BJ (cell line): ENCODE results near the gene PAF1. TPM values are rescaled to one million over a fixed set of nuclear protein-coding genes. Genes with fewer than 3 reads are reported as not detected.

Experiments used
- CTCF ChIA-PET: fragments of 350-600 bp; formaldehyde crosslinking; extraction: SDS; loops from one replicate; lab custom pipeline; 2021; ENCODE audit warnings: antibody characterized with exemption, inconsistent platforms; lab: Yijun Ruan, JAX
- POLR2A ChIA-PET: fragments of 300-600 bp; sonication (Branson Sonifier 250); formaldehyde crosslinking; extraction: SDS; loops from one replicate; lab custom pipeline; 2021; ENCODE audit warnings: antibody characterized with exemption; lab: Charles Lee
- DNase-seq: peaks from one replicate; pipeline ENCODE4 v3.0.0-alpha.2; 2011; ENCODE audit warnings: low read depth
- H3K27me3 ChIP-seq: 2 replicates; pipeline ENCODE4 v1.6.0; 2011; ENCODE audit warnings: low read length; ENCODE audit not compliant: control insufficient read depth, insufficient read depth
- H3K36me3 ChIP-seq: 2 replicates; pipeline ENCODE4 v1.5.1; 2011; ENCODE audit warnings: low read length; ENCODE audit not compliant: control insufficient read depth, insufficient read depth
- H3K4me3 ChIP-seq: 2 replicates; pipeline ENCODE4 v1.5.1; 2011; ENCODE audit warnings: low read depth, mild to moderate bottlenecking, control low read depth, low read length
- CTCF ChIP-seq: IDR thresholded peaks from 2 replicates; pipeline ENCODE4 v1.5.1; 2011; ENCODE audit warnings: low read depth, mild to moderate bottlenecking, control low read depth, inconsistent platforms, low read length, moderate library complexity; ENCODE audit not compliant: insufficient read depth
- polyA plus RNA-seq: library from polyadenylated mRNA; depleted of rRNA; stranded (reverse); fragments of >200 nt; gene quantifications from 2 replicates; pipeline ENCODE4 v1.2.3, GENCODE V29; 2011

Gene PAF1
- polyA plus RNA-seq, 1 experiment = 50.2 TPM

GRCh38 chr19:39407410-39407659, 16.4 kb upstream of the PAF1 start:
- Histone ChIP-seq H3K36me3 (peaks cover 10% of the 10 kb centered on the region), H3K4me3 (peak overlapping the region; percentile 86), H3K27me3 (no peaks in the 10 kb centered on the region)
- DNase-seq = no peak
- POLR2A ChIA-PET = no interaction called here
- CTCF ChIA-PET = interaction anchor here (3.7 kb wide), 1 partner anchor 10 kb away, joined by 48 read pairs; no protein-coding TSS in a partner anchor
- TF ChIP-seq CTCF = no peak

DNA sequence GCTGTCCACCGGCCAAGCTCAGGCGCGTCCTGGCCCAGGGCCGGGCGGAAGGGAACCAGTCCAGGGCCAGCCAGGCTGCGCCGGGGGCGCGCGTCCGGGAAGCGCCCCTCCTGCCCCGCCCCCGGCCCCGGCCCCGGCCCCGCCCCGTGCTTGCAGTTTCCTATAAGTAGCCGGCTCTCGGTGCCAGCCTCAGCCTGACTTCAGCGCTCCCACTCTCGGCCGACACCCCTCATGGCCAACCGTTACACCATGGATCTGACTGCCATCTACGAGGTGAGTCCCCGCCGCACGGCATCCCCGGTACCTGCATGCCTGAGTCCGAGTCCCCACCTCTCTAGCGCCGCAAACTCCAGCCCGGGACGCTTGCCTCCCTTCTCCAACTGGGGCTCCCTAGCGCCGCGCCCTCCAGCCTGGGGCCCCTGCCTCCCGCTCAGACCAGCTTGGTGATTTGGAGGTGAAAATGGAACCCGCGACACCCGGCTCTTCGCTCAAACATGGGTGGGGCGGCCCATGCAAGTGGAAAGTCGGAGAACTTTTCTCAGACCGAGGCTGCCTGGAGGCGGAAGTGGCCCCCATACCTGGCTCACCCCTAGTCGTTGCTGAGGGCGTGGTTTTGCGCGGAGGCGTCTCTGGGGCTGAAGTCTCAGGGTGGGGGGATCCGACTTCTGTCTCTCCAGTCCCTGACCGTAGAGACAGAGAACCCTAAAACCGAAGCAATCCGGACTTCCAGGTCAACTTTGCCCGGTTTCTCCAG, 15.9 kb upstream of the PAF1 start, which contains the start of gene ZFP36:
Gene ZFP36, plus strand, starts transcription at position 192 of the 754 bp plus-strand sequence. Its CDS starts 58 bp downstream, at position 250.
- TF ChIP-seq CTCF = peak; percentile 14; the same call in 1 of the 2 replicates
- ChIA-PET CTCF (interaction anchor here (3.7 kb wide), 1 partner anchor 9 kb away, joined by 48 read pairs; no protein-coding TSS in a partner anchor), POLR2A (interaction anchor here (0.6 to 1.0 kb wide), 3 partner anchors 16 to 124 kb away, joined by 3 to 5 read pairs (median 5); partner anchors contain the start of genes MED29 and PAF1)
- no peak for DNase-seq
- no peaks in the 10 kb centered on the region for H3K27me3 ChIP-seq
- H3K4me3 ChIP-seq = peak within 1 kb of the TSS; percentile 86
- H3K36me3 ChIP-seq = peaks cover 10% of the 10 kb centered on the region

DNA sequence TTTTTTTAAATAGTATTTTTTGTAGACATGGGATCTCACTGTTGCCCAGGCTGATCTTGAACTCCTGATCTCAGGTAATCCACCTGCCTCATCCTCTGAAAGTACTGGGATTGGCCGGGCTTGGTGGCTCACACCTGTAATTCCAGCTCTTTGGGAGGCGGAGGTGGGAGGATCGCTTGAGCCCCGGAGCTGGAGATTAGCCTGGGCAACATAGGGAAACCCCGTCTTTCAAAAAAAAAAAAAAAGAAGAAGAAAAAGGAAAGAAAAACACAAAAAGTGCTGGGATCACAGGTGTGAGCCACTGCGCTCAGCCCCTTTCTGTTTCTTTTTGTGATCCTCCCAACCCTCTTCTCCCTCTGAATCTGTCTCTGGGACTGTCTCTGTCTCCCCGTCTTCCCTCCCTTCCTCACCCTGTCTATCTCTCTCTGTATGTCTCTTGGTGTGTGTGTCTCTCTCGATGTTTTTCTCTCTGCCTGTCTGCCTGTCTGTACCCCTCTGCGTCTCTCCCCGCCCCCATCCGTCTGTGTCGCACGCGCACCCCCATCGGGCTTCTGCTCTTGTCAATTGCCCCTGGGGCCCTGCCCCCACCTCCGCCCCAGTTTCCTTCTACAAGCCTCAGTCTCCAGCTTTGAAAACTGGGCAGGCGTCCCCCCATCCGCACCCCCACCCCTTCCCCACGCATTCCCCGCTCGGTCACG, 15.2 kb upstream of the PAF1 start:
- ChIA-PET CTCF (interaction anchor here (3.7 kb wide), 1 partner anchor 9 kb away, joined by 48 read pairs; no protein-coding TSS in a partner anchor), POLR2A (interaction anchor here (0.6 to 1.0 kb wide), 3 partner anchors 15 to 123 kb away, joined by 3 to 5 read pairs (median 5); partner anchors contain the start of genes MED29 and PAF1)

GRCh38 chr19:39405261-39405957, 14.5 kb upstream of the PAF1 start:
- POLR2A ChIA-PET = no interaction called here
- CTCF ChIA-PET = interaction anchor here (0.6 kb wide), 1 partner anchor 70 kb away, joined by 3 read pairs; no protein-coding TSS in a partner anchor
- Histone ChIP-seq H3K4me3 (no peak overlapping the region), H3K27me3 (no peaks in the 10 kb centered on the region), H3K36me3 (peaks cover 10% of the 10 kb centered on the region)
- TF ChIP-seq CTCF = no peak
- no peak for DNase-seq

More for the DNA sequence above, 15.2 kb upstream of the PAF1 start:
- Histone ChIP-seq H3K4me3 (peak overlapping the region; percentile 86), H3K36me3 (peaks cover 10% of the 10 kb centered on the region), H3K27me3 (no peaks in the 10 kb centered on the region)
- DNase-seq = no peak
- no peak for TF ChIP-seq CTCF
